Smooth muscle cell (in vitro differentiated cells): Measurements from ENCODE around the gene PNLDC1. TPM values are rescaled to one million over a fixed set of nuclear protein-coding genes. Genes with fewer than 3 reads are reported as not detected.

Experiments used
- DNase-seq: peaks from one replicate; lab custom pipeline; 2025; ENCODE audit not compliant: unreplicated experiment; lab: John Stamatoyannopoulos, UW
- H2AFZ ChIP-seq: fragments of 200-600 bp; sonication (generic); 2 replicates; pipeline ENCODE4 v1.6.0; 2016; ENCODE audit warnings: antibody characterized with exemption, low read depth, mild to moderate bottlenecking
- H3F3A ChIP-seq: fragments of 200-600 bp; sonication (generic); 2 replicates; pipeline ENCODE4 v1.6.0; 2017; ENCODE audit warnings: antibody characterized with exemption, low read depth
- H3K27ac ChIP-seq: fragments of 200-600 bp; sonication (generic); 2 replicates; pipeline ENCODE4 v1.5.1; 2016; ENCODE audit warnings: low read depth, mild to moderate bottlenecking
- H3K27me3 ChIP-seq: fragments of 200-600 bp; sonication (generic); 2 replicates; pipeline ENCODE4 v1.6.1; 2016; ENCODE audit warnings: low read depth, mild to moderate bottlenecking
- H3K36me3 ChIP-seq: fragments of 200-600 bp; sonication (generic); 2 replicates; pipeline ENCODE4 v1.5.1; 2016; ENCODE audit warnings: low read depth
- H3K4me1 ChIP-seq: fragments of 200-600 bp; sonication (generic); 2 replicates; pipeline ENCODE4 v1.5.1; 2016; ENCODE audit warnings: low read depth
- H3K4me2 ChIP-seq: fragments of 200-600 bp; sonication (generic); 2 replicates; pipeline ENCODE4 v1.6.0; 2016; ENCODE audit warnings: mild to moderate bottlenecking
- H3K4me3 ChIP-seq: fragments of 200-600 bp; sonication (generic); 2 replicates; pipeline ENCODE4 v1.5.1; 2016; ENCODE audit warnings: mild to moderate bottlenecking
- H3K79me2 ChIP-seq: fragments of 200-600 bp; sonication (generic); 2 replicates; pipeline ENCODE4 v1.6.0; 2016; ENCODE audit warnings: low read depth, mild to moderate bottlenecking
- H3K9ac ChIP-seq: fragments of 200-600 bp; sonication (generic); 2 replicates; pipeline ENCODE4 v1.6.0; 2016; ENCODE audit warnings: low read depth
- H3K9me3 ChIP-seq: fragments of 200-600 bp; sonication (generic); replicated peaks from 2 replicates; pipeline ENCODE4 v1.5.1; 2016; ENCODE audit warnings: low read depth
- H4K20me1 ChIP-seq: fragments of 200-600 bp; sonication (generic); 2 replicates; pipeline ENCODE4 v1.6.0; 2016; ENCODE audit warnings: low read depth
- CTCF ChIP-seq: fragments of 200-600 bp; sonication (generic); IDR thresholded peaks from 2 replicates; pipeline ENCODE4 v1.5.1; 2017; ENCODE audit warnings: borderline replicate concordance, mild to moderate bottlenecking, antibody characterized with exemption; ENCODE audit not compliant: insufficient read depth, poor library complexity, severe bottlenecking
- WGBS: methylation state at CpG from one replicate; pipeline ENCODE4 v1.1.7; 2016; ENCODE audit warnings: low lambda C conversion rate; 5-methylcytosine and 5-hydroxymethylcytosine counted together
- polyA plus RNA-seq: library from polyadenylated mRNA; unstranded; fragments of >200 nt; fragmentation: Nextera tagmentation; extraction: Ambion mirVana; gene quantifications from 2 replicates; pipeline ENCODE4 v1.2.1, GENCODE V29; 2016
- total RNA-seq: library from RNA; depleted of rRNA; stranded (reverse); fragments of >200 nt; gene quantifications from 2 replicates; pipeline ENCODE4 v1.2.3, GENCODE V29; 2014

Gene PNLDC1
- total and polyA plus RNA-seq, 2 experiments from 2014 or later: not detected

GRCh38 chr6:159852877-159853276 is 52.8 kb downstream of the PNLDC1 start:
- no peak for TF ChIP-seq CTCF
- no peaks in the 10 kb centered on the region for H3K27me3 ChIP-seq
- H2AFZ ChIP-seq: no peak overlapping the region
- no peaks in the 10 kb centered on the region for H3K36me3 ChIP-seq
- no peak overlapping the region for H3K9ac ChIP-seq
- no peaks in the 10 kb centered on the region for H3K79me2 ChIP-seq
- no peak overlapping the region for H3K4me3 ChIP-seq
- no peak for DNase-seq
- no peaks in the 10 kb centered on the region for H4K20me1 ChIP-seq
- 72% methylated on average over 6 of the region's 6 CpGs for WGBS
- no peaks in the 10 kb centered on the region for H3K4me1 ChIP-seq
- H3F3A ChIP-seq: no peaks in the 10 kb centered on the region
- no peaks in the 10 kb centered on the region for H3K9me3 ChIP-seq
- no peak overlapping the region for H3K4me2 ChIP-seq
- no peak overlapping the region for H3K27ac ChIP-seq

- no peaks in the 10 kb centered on the region for H4K20me1 ChIP-seq
- H3F3A ChIP-seq: no peaks in the 10 kb centered on the region
- H3K27me3 ChIP-seq: no peaks in the 10 kb centered on the region
- no peaks in the 10 kb centered on the region for H3K9me3 ChIP-seq
- no peak for DNase-seq
- H3K9ac ChIP-seq: no peak overlapping the region
- H3K36me3 ChIP-seq: no peaks in the 10 kb centered on the region
- no peaks in the 10 kb centered on the region for H3K79me2 ChIP-seq
- no peaks in the 10 kb centered on the region for H3K4me1 ChIP-seq
- H3K4me2 ChIP-seq: no peak overlapping the region
- no peak overlapping the region for H3K27ac ChIP-seq
- H3K4me3 ChIP-seq: no peak overlapping the region
- TF ChIP-seq CTCF: no peak
- no peak overlapping the region for H2AFZ ChIP-seq
Observed at GRCh38 chr6:159853754-159854153, 53.7 kb downstream of the PNLDC1 start.

DNA sequence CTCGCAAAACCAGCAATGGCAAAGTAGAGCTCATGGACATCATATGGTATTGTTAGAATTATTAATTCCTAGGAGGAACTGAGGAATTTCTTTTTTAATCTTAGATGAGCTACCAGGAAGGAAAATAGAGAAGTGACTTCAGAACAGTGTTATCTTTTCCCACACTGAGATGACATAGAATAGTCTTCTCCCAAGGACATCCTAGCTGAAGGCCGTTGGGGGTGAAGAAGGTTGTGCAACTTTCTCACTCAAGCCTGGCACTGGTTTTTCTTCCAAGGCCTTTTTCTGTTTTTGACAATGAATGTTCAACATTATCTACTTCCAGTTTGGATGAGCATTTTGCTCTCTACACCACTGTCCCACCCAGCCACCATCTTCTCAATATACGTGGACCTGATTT is 54.9 kb downstream of the PNLDC1 start:
- Histone ChIP-seq H3K79me2 (no peaks in the 10 kb centered on the region), H2AFZ (no peak overlapping the region), H3K4me2 (no peak overlapping the region), H3K27ac (no peak overlapping the region), H3K9ac (no peak overlapping the region), H3K4me3 (no peak overlapping the region), H3K36me3 (no peaks in the 10 kb centered on the region), H4K20me1 (no peaks in the 10 kb centered on the region), H3K4me1 (no peaks in the 10 kb centered on the region), H3F3A (no peaks in the 10 kb centered on the region), H3K27me3 (no peaks in the 10 kb centered on the region), H3K9me3 (no peaks in the 10 kb centered on the region)
- no peak for TF ChIP-seq CTCF
- DNase-seq: no peak
- 91% methylated on average over 3 of the region's 3 CpGs for WGBS

GRCh38 chr6:159858259-159858658 is 58.2 kb downstream of the PNLDC1 start:
- no peak for TF ChIP-seq CTCF
- DNase-seq: no peak
- no peak overlapping the region for H3K27ac ChIP-seq
- no peak overlapping the region for H3K9ac ChIP-seq
- no peaks in the 10 kb centered on the region for H3K36me3 ChIP-seq
- H4K20me1 ChIP-seq: no peaks in the 10 kb centered on the region
- H2AFZ ChIP-seq: no peak overlapping the region
- no peaks in the 10 kb centered on the region for H3F3A ChIP-seq
- H3K79me2 ChIP-seq: no peaks in the 10 kb centered on the region
- WGBS: 91% methylated on average over 1 of the region's 1 CpG
- H3K4me1 ChIP-seq: no peaks in the 10 kb centered on the region
- no peaks in the 10 kb centered on the region for H3K27me3 ChIP-seq
- H3K9me3 ChIP-seq: no peaks in the 10 kb centered on the region
- H3K4me2 ChIP-seq: no peak overlapping the region
- no peak overlapping the region for H3K4me3 ChIP-seq
